HUES48 (cell line): ENCODE results near the gene RLF.

Experiments
- H3K27ac ChIP-seq: one replicate; pipeline ENCODE4 v1.7.0; 2013; ENCODE audit warnings: low read depth, low read length, inconsistent platforms
- H3K27me3 ChIP-seq: 2 replicates; pipeline ENCODE4 v1.6.1; 2013; ENCODE audit warnings: mild to moderate bottlenecking, low read length; ENCODE audit not compliant: control insufficient read depth, insufficient read depth
- H3K36me3 ChIP-seq: 2 replicates; pipeline ENCODE4 v1.6.1; 2013; ENCODE audit warnings: low read length; ENCODE audit not compliant: control insufficient read depth, insufficient read depth
- H3K4me1 ChIP-seq: 2 replicates; pipeline ENCODE4 v1.6.1; 2013; ENCODE audit warnings: mild to moderate bottlenecking, low read length; ENCODE audit not compliant: control insufficient read depth, insufficient read depth
- H3K4me3 ChIP-seq: 2 replicates; pipeline ENCODE4 v1.5.1; 2013; ENCODE audit warnings: mild to moderate bottlenecking, low read depth, low read length
- H3K9ac ChIP-seq: 2 replicates; pipeline ENCODE4 v1.6.1; 2013; ENCODE audit warnings: mild to moderate bottlenecking, low read depth, low read length, moderate library complexity
- H3K9me3 ChIP-seq: 2 replicates; pipeline ENCODE4 v1.6.1; 2013; ENCODE audit warnings: low read length; ENCODE audit not compliant: control insufficient read depth, insufficient read depth

RLF gene

DNA sequence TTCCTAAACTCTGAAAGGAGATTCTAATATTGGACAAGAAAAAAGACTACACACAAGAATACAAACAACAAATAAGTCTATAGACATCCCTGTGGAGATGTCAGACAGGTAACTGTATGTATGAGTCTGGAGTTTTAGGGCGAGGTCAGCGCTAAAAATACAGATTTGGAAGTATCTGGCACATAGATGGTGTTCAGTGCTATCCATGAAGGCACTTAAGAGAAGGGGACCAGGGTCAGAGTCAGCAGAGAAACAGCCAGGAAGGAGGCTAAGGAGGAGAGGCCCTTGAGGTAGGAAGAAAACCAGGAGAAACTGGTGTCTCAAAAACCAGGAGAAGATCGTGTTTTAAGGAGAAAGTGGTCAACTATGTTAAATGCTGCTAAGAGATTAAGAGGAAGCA is 114.9 kb downstream of the RLF start:
- no peak overlapping the region for H3K4me3 ChIP-seq
- no peaks in the 10 kb centered on the region for H3K27me3 ChIP-seq
- H3K9ac ChIP-seq, result no peak overlapping the region
- no peaks in the 10 kb centered on the region for H3K4me1 ChIP-seq
- H3K36me3 ChIP-seq, result peaks cover 58% of the 10 kb centered on the region
- H3K27ac ChIP-seq, result no peak overlapping the region
- no peaks in the 10 kb centered on the region for H3K9me3 ChIP-seq

DNA sequence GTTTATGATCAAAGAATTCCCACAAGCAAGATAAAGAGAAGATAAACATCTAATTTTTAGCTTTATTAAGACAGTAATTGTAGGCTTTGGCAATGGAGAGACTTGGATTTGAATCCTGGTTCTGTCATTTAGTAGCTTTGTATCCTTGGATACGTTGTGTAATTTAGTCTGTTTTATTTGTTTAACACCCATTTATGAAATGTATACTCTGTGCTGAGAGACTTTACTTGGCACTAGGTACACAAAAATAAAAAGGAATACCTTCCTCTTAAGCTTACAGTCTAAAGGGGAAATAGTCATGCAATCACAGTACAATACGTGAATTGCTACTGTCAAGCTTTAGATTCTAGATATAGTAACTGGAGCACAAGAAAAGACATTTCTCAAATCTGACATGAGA is 120.7 kb downstream of the RLF start:
- Histone ChIP-seq H3K9me3 (no peaks in the 10 kb centered on the region), H3K4me1 (no peaks in the 10 kb centered on the region), H3K27ac (no peak overlapping the region), H3K9ac (no peak overlapping the region), H3K27me3 (no peaks in the 10 kb centered on the region), H3K36me3 (peaks cover 49% of the 10 kb centered on the region), H3K4me3 (no peak overlapping the region)
